Measurements from ENCODE around the gene NDUFC2.

GRCh38 chr11:78044706-78045105, 35.0 kb downstream of the NDUFC2 start:
- TF ChIP-seq EZH2phosphoT487 (IDR thresholded peaks at IDR 0.05; ENCODE audit: insufficient read depth, low read depth) (no peak), EZH2 (IDR thresholded peaks at IDR 0.05; ENCODE audit: insufficient read depth, poor library complexity, severe bottlenecking) (no peak)

Measured in GM23248 (cell line).